DOHH2 (cell line): ENCODE results near the gene CDK18.

Experiments used
- H3F3A ChIP-seq: fragments of 200-600 bp; sonication (generic), shearing (Covaris generic); 2 replicates; pipeline ENCODE4 v1.6.0; 2016; ENCODE audit warnings: antibody characterized with exemption, mild to moderate bottlenecking; ENCODE audit not compliant: control insufficient read depth, insufficient read depth
- H3K27ac ChIP-seq: fragments of 200-600 bp; sonication (generic); 2 replicates; pipeline ENCODE4 v1.5.1; 2014; ENCODE audit warnings: low read depth, mild to moderate bottlenecking, low read length, moderate library complexity
- H3K27me3 ChIP-seq: fragments of 200-600 bp; sonication (generic); 2 replicates; pipeline ENCODE4 v1.6.1; 2014; ENCODE audit warnings: mild to moderate bottlenecking, low read length, mixed read lengths; ENCODE audit not compliant: control insufficient read depth
- H3K36me3 ChIP-seq: fragments of 200-600 bp; sonication (generic); 2 replicates; pipeline ENCODE4 v1.6.1; 2014; ENCODE audit warnings: mild to moderate bottlenecking, low read length, moderate library complexity, mixed read lengths; ENCODE audit not compliant: control insufficient read depth
- H3K4me1 ChIP-seq: fragments of 200-600 bp; sonication (generic); 2 replicates; pipeline ENCODE4 v1.6.1; 2014; ENCODE audit warnings: mild to moderate bottlenecking, low read length, mixed read lengths; ENCODE audit not compliant: control insufficient read depth
- H3K4me2 ChIP-seq: fragments of 200-600 bp; sonication (generic); 2 replicates; pipeline ENCODE4 v1.6.0; 2014; ENCODE audit warnings: mild to moderate bottlenecking, low read length, moderate library complexity
- H3K4me3 ChIP-seq: fragments of 200-600 bp; sonication (generic); 2 replicates; pipeline ENCODE4 v1.5.1; 2014; ENCODE audit warnings: mild to moderate bottlenecking, low read length, mixed read lengths
- H3K79me2 ChIP-seq: fragments of 200-600 bp; sonication (generic); 2 replicates; pipeline ENCODE4 v1.6.1; 2014; ENCODE audit warnings: mild to moderate bottlenecking, low read length, mixed read lengths; ENCODE audit not compliant: control insufficient read depth
- H3K9me2 ChIP-seq: fragments of 200-600 bp; sonication (generic); replicated peaks from 2 replicates; pipeline ENCODE4 v1.6.1; 2014; ENCODE audit warnings: mild to moderate bottlenecking, low read length, mixed read lengths; ENCODE audit not compliant: control insufficient read depth
- H3K9me3 ChIP-seq: fragments of 200-600 bp; sonication (generic); 2 replicates; pipeline ENCODE4 v1.6.1; 2014; ENCODE audit warnings: antibody characterized with exemption, low read length, mixed read lengths; ENCODE audit not compliant: control insufficient read depth, insufficient read depth
- H4K20me1 ChIP-seq: fragments of 200-600 bp; sonication (generic); 2 replicates; pipeline ENCODE4 v1.6.0; 2014; ENCODE audit warnings: low read depth, mild to moderate bottlenecking, antibody characterized with exemption, low read length, moderate library complexity; ENCODE audit not compliant: control insufficient read depth, insufficient read depth
- EZH2phosphoT487 ChIP-seq: fragments of 200-600 bp; sonication (generic); IDR thresholded peaks from 2 replicates; pipeline ENCODE4 v1.6.1; 2017; ENCODE audit warnings: borderline replicate concordance, mild to moderate bottlenecking, antibody characterized with exemption, low read length, moderate library complexity, mixed read lengths
- TF ChIP-seq, protein P1 (sequence below): fragments of 200-600 bp; sonication (generic); IDR thresholded peaks from one replicate; pipeline ENCODE4 v1.5.1; 2014; ENCODE audit warnings: antibody characterized with exemption, mild to moderate bottlenecking, low read depth, low read length; ENCODE audit not compliant: poor library complexity, severe bottlenecking

Gene CDK18

GRCh38 chr1:205518661-205519540 lies 14.4 kb downstream of the CDK18 start:
- Histone ChIP-seq H3K4me3 (no peak overlapping the region), H3K9me3 (no peaks in the 10 kb centered on the region), H3K36me3 (no peaks in the 10 kb centered on the region), H3F3A (no peaks in the 10 kb centered on the region), H4K20me1 (no peaks in the 10 kb centered on the region; the same call in 1 of the 2 replicates), H3K9me2 (no peaks in the 10 kb centered on the region), H3K79me2 (no peaks in the 10 kb centered on the region), H3K27me3 (no peaks in the 10 kb centered on the region; the same call in 1 of the 2 replicates), H3K4me1 (no peaks in the 10 kb centered on the region), H3K4me2 (no peak overlapping the region), H3K27ac (no peak overlapping the region)
- TF ChIP-seq, protein P1, sequence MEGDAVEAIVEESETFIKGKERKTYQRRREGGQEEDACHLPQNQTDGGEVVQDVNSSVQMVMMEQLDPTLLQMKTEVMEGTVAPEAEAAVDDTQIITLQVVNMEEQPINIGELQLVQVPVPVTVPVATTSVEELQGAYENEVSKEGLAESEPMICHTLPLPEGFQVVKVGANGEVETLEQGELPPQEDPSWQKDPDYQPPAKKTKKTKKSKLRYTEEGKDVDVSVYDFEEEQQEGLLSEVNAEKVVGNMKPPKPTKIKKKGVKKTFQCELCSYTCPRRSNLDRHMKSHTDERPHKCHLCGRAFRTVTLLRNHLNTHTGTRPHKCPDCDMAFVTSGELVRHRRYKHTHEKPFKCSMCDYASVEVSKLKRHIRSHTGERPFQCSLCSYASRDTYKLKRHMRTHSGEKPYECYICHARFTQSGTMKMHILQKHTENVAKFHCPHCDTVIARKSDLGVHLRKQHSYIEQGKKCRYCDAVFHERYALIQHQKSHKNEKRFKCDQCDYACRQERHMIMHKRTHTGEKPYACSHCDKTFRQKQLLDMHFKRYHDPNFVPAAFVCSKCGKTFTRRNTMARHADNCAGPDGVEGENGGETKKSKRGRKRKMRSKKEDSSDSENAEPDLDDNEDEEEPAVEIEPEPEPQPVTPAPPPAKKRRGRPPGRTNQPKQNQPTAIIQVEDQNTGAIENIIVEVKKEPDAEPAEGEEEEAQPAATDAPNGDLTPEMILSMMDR, result no peak
- TF ChIP-seq EZH2phosphoT487, result no peak

DNA sequence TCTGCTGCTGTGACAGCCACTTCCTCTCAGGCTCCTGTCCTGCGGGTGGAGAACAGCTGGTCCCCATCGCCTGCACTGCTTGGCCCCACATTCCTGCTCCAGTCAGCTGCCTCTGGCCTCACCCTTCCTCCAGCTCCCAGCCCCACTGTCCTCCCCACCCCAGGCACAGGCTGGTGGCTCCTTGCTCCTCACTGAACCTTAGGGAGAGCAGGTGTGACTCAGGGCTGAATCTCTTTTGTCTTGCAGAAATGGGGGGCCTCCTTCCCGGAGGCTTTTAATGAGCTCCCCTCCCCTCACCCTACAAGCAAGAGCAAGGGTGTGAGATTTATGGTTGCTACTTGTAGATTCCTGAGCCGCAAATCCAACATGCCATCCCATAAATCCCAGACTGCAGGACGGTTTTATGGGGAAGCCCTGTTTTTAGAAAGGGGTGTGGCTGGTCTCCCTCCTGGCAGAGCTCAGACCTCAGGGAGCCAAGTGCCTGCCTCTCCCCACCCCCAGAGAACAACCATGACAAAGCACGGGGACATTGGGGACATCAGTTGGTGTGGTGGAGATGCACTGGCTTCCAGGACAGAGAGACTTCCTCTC lies 15.2 kb downstream of the CDK18 start:
- TF ChIP-seq EZH2phosphoT487, result no peak
- TF ChIP-seq, protein P1, result no peak
- no peaks in the 10 kb centered on the region for H3K9me2 ChIP-seq
- no peak overlapping the region for H3K4me2 ChIP-seq
- no peaks in the 10 kb centered on the region; the same call in 1 of the 2 replicates for H4K20me1 ChIP-seq
- no peaks in the 10 kb centered on the region for H3K79me2 ChIP-seq
- H3K4me1 ChIP-seq, result no peaks in the 10 kb centered on the region
- H3F3A ChIP-seq, result no peaks in the 10 kb centered on the region
- H3K27me3 ChIP-seq, result no peaks in the 10 kb centered on the region; the same call in 1 of the 2 replicates
- H3K36me3 ChIP-seq, result no peaks in the 10 kb centered on the region
- no peak overlapping the region for H3K4me3 ChIP-seq
- H3K9me3 ChIP-seq, result no peaks in the 10 kb centered on the region
- H3K27ac ChIP-seq, result no peak overlapping the region

- Histone ChIP-seq H3F3A (no peaks in the 10 kb centered on the region), H4K20me1 (no peaks in the 10 kb centered on the region; the same call in 1 of the 2 replicates), H3K9me2 (no peaks in the 10 kb centered on the region), H3K9me3 (no peaks in the 10 kb centered on the region), H3K79me2 (no peaks in the 10 kb centered on the region), H3K4me3 (no peak overlapping the region), H3K27ac (no peak overlapping the region), H3K4me2 (no peak overlapping the region), H3K4me1 (no peaks in the 10 kb centered on the region), H3K36me3 (no peaks in the 10 kb centered on the region), H3K27me3 (no peaks in the 10 kb centered on the region; the same call in 1 of the 2 replicates)
- TF ChIP-seq, protein P1, result no peak
- no peak for TF ChIP-seq EZH2phosphoT487
Observed at GRCh38 chr1:205520709-205521108, 16.2 kb downstream of the CDK18 start.
